Gastrocnemius medialis (tissue), 4 donors: ENCODE measurements around the gene JAK3.

ENCODE experiments used
- CTCF ChIP-seq, 5 experiments: fragments of 450-650 bp in 3 of 5; fragments of 200-600 bp in 2 of 5; sonication (generic) in 2 of 5; IDR thresholded peaks in 4 of 5; conservative IDR thresholded peaks in 1 of 5; 1 replicate in 4 of 5; 2 replicates in 1 of 5; pipeline ENCODE4 v1.5.1; 2016 to 2019; ENCODE audit warnings: antibody characterized with exemption in 5 of 5, mild to moderate bottlenecking in 3 of 5, moderate library complexity in 3 of 5
- POLR2A ChIP-seq, 2 donors: fragments of 450-650 bp; IDR thresholded peaks; one replicate each; pipeline ENCODE4 v1.6.1; 2017; ENCODE audit warnings: antibody characterized with exemption in 2 of 2, mild to moderate bottlenecking in 2 of 2, moderate library complexity in 2 of 2

GRCh38 chr19:17861542-17862402 is 14.0 kb upstream of the JAK3 start:
- peak in 1 of 2 donors; percentile 3 for TF ChIP-seq POLR2A (IDR thresholded peaks at IDR 0.05)
- TF ChIP-seq CTCF (IDR thresholded peaks at IDR 0.05 in 4 of 5, conservative IDR thresholded peaks at IDR 0.05 in 1 of 5), result no peak
